ENCODE measurements around the gene DIAPH1. TPM values are rescaled to one million over a fixed set of nuclear protein-coding genes. Genes with fewer than 3 reads are reported as not detected.

DIAPH1 gene
- 25.1 and 49.1 TPM in 2 replicates for total RNA-seq

DNA sequence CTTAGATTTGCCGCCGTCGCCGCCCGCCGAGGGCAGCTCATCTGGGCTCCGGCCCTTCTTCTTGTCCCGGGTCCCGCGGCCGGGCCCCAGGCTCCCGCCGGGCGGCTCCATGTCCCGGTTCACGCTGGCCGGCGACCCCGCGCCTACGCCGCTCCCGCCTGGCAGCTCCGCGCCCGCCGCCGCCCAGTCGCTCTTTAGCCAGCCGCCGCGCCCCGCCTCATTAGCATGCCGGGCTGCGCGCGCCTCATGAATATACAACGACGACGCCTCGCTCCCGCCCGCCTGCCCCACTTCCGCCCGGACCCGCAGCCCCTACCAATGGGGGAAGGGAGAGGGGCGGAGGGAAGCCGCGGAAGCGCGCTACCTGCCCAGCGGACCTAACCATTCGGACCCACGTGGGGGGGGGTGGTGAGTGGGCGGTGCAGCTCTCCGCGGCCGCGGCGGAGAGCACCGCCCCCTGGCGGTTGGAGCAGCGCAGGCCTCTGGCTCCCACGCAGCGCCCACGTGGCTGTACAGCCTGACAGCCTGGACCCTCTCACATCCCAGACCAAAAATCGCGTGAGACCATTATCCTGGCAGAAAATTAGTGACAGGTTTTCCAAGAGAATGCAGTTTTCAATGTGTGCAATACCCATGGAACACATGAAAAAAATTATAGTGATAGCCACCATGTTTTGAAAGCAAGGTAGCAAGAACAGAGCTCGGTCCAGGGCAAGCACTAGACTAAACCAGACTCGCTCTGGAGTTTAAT is at the start of gene DIAPH1:
Gene DIAPH1 (minus strand): TSS at position 197 of the 751 bp plus-strand sequence. CDS start 86 bp downstream, at position 111.

DNA sequence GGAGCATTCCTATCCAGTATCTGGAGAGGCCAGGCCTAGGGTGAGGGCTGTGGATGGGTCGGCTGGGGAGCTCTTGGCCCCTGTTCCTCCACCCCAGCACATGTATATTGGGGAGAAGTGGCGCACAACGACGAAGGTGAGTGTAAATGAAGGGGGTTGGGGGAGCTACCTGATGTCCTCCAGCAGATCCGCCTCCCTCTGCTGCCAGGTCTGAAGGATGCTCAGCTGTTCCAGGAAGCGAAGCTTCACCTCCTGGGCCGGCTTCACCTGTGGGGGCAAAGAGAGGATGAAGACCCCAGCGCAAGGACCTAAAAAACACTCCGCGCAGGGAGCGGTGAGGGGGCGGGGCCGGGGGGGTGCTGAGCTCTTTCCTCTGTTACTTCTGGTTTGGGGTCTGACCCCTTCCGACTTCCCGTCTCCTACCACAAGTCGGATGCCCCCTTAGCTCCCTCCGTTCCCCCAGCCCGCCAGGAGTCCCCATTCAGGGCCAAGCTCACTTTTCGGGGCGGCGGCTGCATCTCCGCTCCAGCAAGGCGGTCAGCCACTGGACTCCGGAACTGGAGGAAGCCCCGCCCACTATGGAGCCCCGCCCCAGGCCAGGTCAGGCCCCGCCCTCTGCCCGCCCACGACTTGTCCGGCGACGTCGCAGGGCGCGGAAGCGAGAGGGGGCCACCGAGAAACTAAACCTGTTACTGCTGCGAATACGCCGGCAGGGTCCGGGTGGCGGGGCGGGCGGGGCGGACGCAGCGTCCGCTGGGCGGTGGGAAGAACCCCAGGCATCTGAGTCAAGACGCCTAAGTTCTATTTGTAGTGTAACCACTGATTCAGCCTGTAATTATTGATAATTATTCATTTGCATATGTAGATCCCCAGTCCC is 32.3 kb upstream of the DIAPH1 start, which contains the start of gene FCHSD1:
Gene FCHSD1 (minus strand): TSS at position 568 of the 877 bp plus-strand sequence. CDS start 50 bp downstream, at position 518.

DNA sequence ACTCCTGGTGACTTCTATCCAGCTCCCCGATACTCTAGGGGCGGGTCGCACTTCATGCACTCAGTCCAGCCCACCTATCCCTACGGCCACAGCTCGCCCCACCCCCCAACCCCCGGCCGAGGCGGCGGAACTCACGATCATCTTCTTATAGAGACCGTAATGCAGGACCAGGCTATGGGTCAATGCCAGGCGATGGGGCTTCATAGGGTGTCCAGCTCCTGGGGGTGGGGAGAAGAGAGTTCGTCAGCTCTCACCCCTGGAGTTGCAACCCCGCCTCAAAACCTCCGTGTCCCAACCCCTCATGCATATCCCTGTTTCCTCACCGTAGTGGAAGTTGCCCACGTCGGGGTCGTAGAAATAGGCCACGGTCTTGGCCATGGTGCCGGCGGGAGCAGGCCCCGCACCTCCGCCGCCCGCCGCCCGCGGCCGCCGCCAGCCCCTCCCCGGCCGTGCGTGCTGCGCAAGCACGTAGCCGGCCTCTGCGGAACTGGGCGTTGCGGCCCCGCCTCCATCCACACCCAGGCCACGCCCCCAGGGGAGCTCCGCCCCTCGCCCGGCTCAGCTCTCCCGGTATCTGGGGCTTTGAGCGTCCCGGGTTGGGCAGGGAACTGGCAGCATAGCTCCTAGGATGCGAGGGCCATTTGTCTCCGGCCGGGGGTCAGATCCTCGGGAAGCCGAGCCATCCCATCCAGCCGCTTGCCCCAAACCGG is 17.8 kb upstream of the DIAPH1 start, which contains the start of the genes HDAC3 and RELL2:
Gene HDAC3 (minus strand): TSS at position 437 of the 710 bp plus-strand sequence. CDS start 59 bp downstream, at position 378.
Gene RELL2 (plus strand): TSS at position 585 of the 710 bp plus-strand sequence. CDS start 1,229 bp downstream, outside the sequence.

DNA sequence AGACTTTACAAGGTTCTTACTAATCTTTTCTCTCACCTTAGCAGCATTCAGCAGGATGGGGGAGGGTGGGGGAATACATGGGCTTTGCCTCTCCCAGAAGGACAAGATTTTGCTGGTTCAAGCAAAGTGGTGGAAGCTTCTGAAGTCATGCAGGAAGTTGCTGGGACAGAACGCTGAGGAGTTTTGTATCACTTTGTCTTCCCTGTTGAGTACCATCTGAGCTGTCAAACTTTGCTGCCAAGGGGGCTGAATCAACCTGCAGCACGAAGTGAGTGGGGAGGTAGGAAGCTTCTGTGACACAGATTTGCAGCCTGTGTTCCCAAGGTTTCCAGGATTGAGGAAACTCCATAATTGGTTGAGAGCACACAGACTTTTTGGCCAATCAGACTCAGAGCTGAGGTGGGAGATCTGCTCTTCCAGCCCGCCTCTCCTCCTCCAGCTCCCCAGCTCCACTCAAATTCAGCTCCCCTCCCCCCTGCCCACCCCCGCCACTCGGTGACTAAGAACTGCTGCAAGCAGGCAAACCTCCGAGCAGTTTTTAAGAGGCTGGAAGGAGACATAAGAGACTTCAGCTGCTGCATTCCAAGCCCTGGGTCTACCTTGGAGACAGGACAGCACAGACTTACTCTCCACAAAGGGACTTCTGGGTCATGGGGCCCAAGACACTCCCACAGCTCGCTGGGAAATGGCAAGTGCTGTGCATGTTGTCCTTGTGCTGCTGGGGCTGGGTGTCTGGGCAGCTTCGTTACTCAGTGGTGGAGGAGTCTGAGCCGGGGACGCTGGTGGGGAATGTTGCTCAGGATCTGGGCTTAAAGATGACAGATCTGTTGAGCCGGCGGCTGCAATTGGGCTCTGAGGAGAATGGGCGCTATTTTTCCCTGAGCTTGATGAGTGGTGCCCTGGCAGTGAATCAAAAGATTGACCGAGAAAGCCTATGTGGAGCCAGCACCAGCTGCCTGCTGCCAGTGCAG is 129.9 kb downstream of the DIAPH1 start, which contains the start of gene PCDHGC5:
Gene PCDHGC5 (plus strand): TSS at position 491 of the 971 bp plus-strand sequence. CDS start 160 bp downstream, at position 651.

DNA sequence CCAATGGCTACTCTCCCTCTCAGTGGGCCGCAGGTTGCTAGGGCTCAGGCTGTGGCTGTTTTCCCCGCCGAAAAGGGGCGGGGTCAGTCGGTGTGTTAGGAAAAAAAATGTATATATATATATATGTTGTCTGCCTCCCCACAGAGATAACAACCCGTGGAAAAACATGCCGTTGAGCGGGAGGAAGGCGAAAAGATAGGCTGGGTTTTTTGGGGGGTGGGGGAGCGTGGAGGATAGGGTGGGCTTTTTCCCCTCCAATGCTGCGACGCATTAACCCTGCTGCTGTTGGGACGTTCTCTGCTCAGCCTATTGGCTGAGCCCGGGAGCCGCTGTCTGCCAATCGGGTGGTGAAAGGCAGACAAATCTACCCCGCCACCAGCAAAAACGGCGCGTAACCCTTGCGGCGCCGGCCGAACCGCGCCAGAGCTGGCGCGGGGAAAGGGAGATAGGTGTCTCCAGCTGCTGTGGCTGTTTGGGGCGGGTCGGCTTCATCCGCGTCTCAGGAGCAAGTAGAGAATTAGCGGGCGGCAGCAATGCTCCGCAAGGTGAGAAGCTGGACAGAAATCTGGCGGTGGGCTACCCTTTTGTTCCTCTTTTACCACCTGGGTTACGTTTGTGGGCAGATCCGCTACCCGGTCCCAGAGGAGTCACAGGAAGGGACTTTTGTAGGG is 134.0 kb downstream of the DIAPH1 start, which contains the start of gene PCDHGC4:
Gene PCDHGC4 (plus strand): TSS at position 390 of the 671 bp plus-strand sequence. CDS start 144 bp downstream, at position 534.

DNA sequence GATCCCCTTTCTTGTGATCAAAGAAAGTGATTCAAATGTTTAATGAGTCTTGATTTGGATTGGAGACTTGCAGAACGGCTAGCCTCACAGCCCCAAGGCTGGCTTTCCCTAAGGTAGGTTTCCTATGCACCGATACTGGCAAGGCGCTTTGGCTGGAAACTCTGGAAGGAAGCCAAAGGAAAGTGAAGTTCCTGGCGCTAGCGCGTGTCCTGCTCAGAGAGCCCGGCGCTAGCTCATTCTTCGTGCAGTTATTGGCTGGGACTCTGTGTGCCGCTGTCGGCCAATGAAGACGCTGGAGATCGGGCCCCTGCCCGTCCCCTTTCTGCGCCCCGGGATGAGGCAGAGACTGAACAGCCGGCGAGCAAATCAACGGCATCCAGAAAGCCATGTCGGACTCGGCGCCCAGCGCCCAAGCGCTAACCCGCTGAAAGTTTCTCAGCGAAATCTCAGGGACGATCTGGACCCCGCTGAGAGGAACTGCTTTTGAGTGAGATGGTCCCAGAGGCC is 143.1 kb downstream of the DIAPH1 start, which contains the start of gene PCDHGC3:
Gene PCDHGC3 (plus strand): TSS at position 342 of the 507 bp plus-strand sequence. CDS start 151 bp downstream, at position 493.

Other genes starting within 250 kb of the DIAPH1 start
- 0.39 and 6.1 TPM in 2 replicates for gene PCDHGB3, start 248.8 kb downstream of the DIAPH1 start, total RNA-seq
- gene PCDHGA6, start 245.1 kb downstream of the DIAPH1 start, total RNA-seq, result 1.0 and 3.0 TPM in 2 replicates
- gene PCDHGA7, start 236.3 kb downstream of the DIAPH1 start, total RNA-seq, result 0.65 and 4.0 TPM in 2 replicates
- gene PCDHGB4, start 231.3 kb downstream of the DIAPH1 start, total RNA-seq, result 3.7 and 9.3 TPM in 2 replicates
- gene PCDHGA8, start 226.4 kb downstream of the DIAPH1 start, total RNA-seq, result 0.65 and 1.2 TPM in 2 replicates
- 7.6 and 13.0 TPM in 2 replicates for gene PCDHGB5, start 221.1 kb downstream of the DIAPH1 start, total RNA-seq
- gene PCDHGA9, start 216.2 kb downstream of the DIAPH1 start, total RNA-seq, result 1.4 and 7.8 TPM in 2 replicates
- 1.2 and 5.7 TPM in 2 replicates for gene PCDHGB6, start 211.0 kb downstream of the DIAPH1 start, total RNA-seq
- gene PCDHGA10, start 206.0 kb downstream of the DIAPH1 start, total RNA-seq, result 3.4 and 11.8 TPM in 2 replicates
- 7.2 and 23.6 TPM in 2 replicates for gene PCDHGB7, start 201.3 kb downstream of the DIAPH1 start, total RNA-seq
- 5.9 and 13.7 TPM in 2 replicates for gene PCDHGA11, start 197.9 kb downstream of the DIAPH1 start, total RNA-seq
- gene PCDHGA12, start 188.5 kb downstream of the DIAPH1 start, total RNA-seq, result 10.2 and 17.4 TPM in 2 replicates
- gene PCDHGC3, start 143.0 kb downstream of the DIAPH1 start, total RNA-seq, result 51.5 and 161 TPM in 2 replicates
- 0.13 and 3.1 TPM in 2 replicates for gene PCDHGC4, start 134.0 kb downstream of the DIAPH1 start, total RNA-seq
- 0.78 and 1.1 TPM in 2 replicates for gene PCDHGC5, start 129.9 kb downstream of the DIAPH1 start, total RNA-seq
- 49.8 and 53.3 TPM in 2 replicates for gene HDAC3, start 17.8 kb upstream of the DIAPH1 start, total RNA-seq
- gene RELL2, start 18.0 kb upstream of the DIAPH1 start, total RNA-seq, result 2.4 and 3.7 TPM in 2 replicates
- 11.1 and 12.2 TPM in 2 replicates for gene FCHSD1, start 32.4 kb upstream of the DIAPH1 start, total RNA-seq
- 8.0 and 16.4 TPM in 2 replicates for gene ARAP3, start 63.2 kb upstream of the DIAPH1 start, total RNA-seq